GM12878 (cell line): ENCODE measurements around the gene ANK2. TPM values are rescaled to one million over a fixed set of nuclear protein-coding genes. Genes with fewer than 3 reads are reported as not detected.

Source experiments
- ATAC-seq: fragments of 200-7000 bp; cut with Tn5 transposase; 3 replicates; pipeline ENCODE4 v1.9.1; 2020; ENCODE audit warnings: mild to moderate bottlenecking, moderate library complexity
- BruUV-seq: library from RNA; stranded (reverse); fragments of 400-500 nt; replicated peaks from 2 replicates; lab custom pipeline; 2021; lab: Mats Ljungman, UMichigan
- CTCF ChIA-PET: fragments of 300-600 bp; sonication (Branson Sonifier 250); formaldehyde crosslinking; extraction: SDS; loops from one replicate; lab custom pipeline; 2021; ENCODE audit warnings: inconsistent platforms; lab: Yijun Ruan, JAX
- POLR2A ChIA-PET: fragments of 350-600 bp; formaldehyde crosslinking; extraction: SDS; loops from one replicate; lab custom pipeline; 2021; ENCODE audit warnings: inconsistent platforms; lab: Charles Lee
- RAD21 ChIA-PET: fragments of 300-600 bp; sonication (Branson Sonifier 250); formaldehyde crosslinking; loops from one replicate; lab custom pipeline; 2023; ENCODE audit warnings: antibody characterized with exemption; ENCODE audit not compliant: unreplicated experiment; lab: Charles Lee
- SMC1A ChIA-PET: fragments of 300-600 bp; sonication (Branson Sonifier 250); formaldehyde crosslinking; loops from one replicate; lab custom pipeline; 2023; ENCODE audit not compliant: unreplicated experiment, uncharacterized antibody; lab: Charles Lee
- DNase-seq: peaks from one replicate; pipeline ENCODE4 v3.0.0-alpha.2; 2011; ENCODE audit warnings: low read depth, low spot score
- FAIRE-seq: peaks from 3 replicates; lab custom pipeline; 2011; peaks lifted over from hg19 to GRCh38; lab: Jason Lieb, UNC
- H2AFZ ChIP-seq: 2 replicates; pipeline ENCODE4 v1.6.0; 2011; ENCODE audit warnings: low read depth, low read length, control low read depth; ENCODE audit not compliant: control insufficient read depth
- H3K27ac ChIP-seq: 2 replicates; pipeline ENCODE4 v1.5.1; 2011; ENCODE audit warnings: control low read depth; ENCODE audit not compliant: control insufficient read depth, insufficient read depth
- H3K27me3 ChIP-seq, 2 experiments: replicated peaks in 1 of 2; 2 replicates each; pipeline versions ENCODE4 v1.6.0 to v1.6.1; 2011; ENCODE audit warnings: low read length in 1 of 2; ENCODE audit not compliant: control insufficient read depth in 2 of 2, insufficient read depth in 2 of 2
- H3K36me3 ChIP-seq, 2 experiments: 2 replicates each; pipeline ENCODE4 v1.5.1; 2011; ENCODE audit warnings: low read length in 1 of 2; ENCODE audit not compliant: control insufficient read depth in 2 of 2, insufficient read depth in 2 of 2
- H3K4me1 ChIP-seq: 2 replicates; pipeline ENCODE4 v1.6.1; 2011; ENCODE audit warnings: mild to moderate bottlenecking, low read length, moderate library complexity, mixed read lengths; ENCODE audit not compliant: control insufficient read depth, insufficient read depth
- H3K4me2 ChIP-seq: 2 replicates; pipeline ENCODE4 v1.6.0; 2011; ENCODE audit warnings: control low read depth; ENCODE audit not compliant: control insufficient read depth, insufficient read depth
- H3K4me3 ChIP-seq: fragments of 200-600 bp; sonication (generic); 2 replicates; pipeline ENCODE4 v1.5.1; 2016
- H3K79me2 ChIP-seq: 2 replicates; pipeline ENCODE4 v1.6.0; 2011; ENCODE audit warnings: low read length; ENCODE audit not compliant: control insufficient read depth, insufficient read depth
- H3K9ac ChIP-seq: 2 replicates; pipeline ENCODE4 v1.8.0; 2011; ENCODE audit warnings: low read length, control low read depth, mixed read lengths; ENCODE audit not compliant: control insufficient read depth, insufficient read depth
- H3K9me3 ChIP-seq: replicated peaks from 3 replicates; pipeline ENCODE4 v1.5.1; 2011; ENCODE audit warnings: mild to moderate bottlenecking, low read length; ENCODE audit not compliant: control insufficient read depth, insufficient read depth
- H4K20me1 ChIP-seq: 2 replicates; pipeline ENCODE4 v1.6.0; 2011; ENCODE audit not compliant: control insufficient read depth, insufficient read depth
- ETV6 ChIP-seq, 2 experiments: fragments of 450-650 bp in 1 of 2; IDR thresholded peaks in 1 of 2; conservative IDR thresholded peaks in 1 of 2; 2 replicates each; pipeline ENCODE4 v1.6.1; 2014; ENCODE audit warnings: antibody characterized with exemption in 1 of 2, borderline replicate concordance in 1 of 2, low read depth in 1 of 2, mild to moderate bottlenecking in 1 of 2, moderate library complexity in 1 of 2
- MEF2A ChIP-seq: IDR thresholded peaks from 2 replicates; pipeline ENCODE4 v1.6.1; 2011; ENCODE audit warnings: low read depth, mild to moderate bottlenecking, low read length, moderate library complexity; ENCODE audit not compliant: insufficient read depth
- NBN ChIP-seq: fragments of 450-650 bp; IDR thresholded peaks from 2 replicates; pipeline ENCODE4 v1.6.1; 2016
- RUNX3 ChIP-seq: IDR thresholded peaks from 2 replicates; pipeline ENCODE4 v1.6.1; 2012; ENCODE audit warnings: low read length, inconsistent platforms
- SREBF1 ChIP-seq: IDR thresholded peaks from 2 replicates; pipeline ENCODE4 v1.6.1; 2012; ENCODE audit warnings: mild to moderate bottlenecking, low read length
- WGBS: methylation state at CpG from one replicate; pipeline ENCODE4 v1.1.6; 2016; ENCODE audit warnings: low lambda C conversion rate; ENCODE audit not compliant: insufficient replicate concordance, insufficient coverage; ENCODE audit errors: missing lambda C conversion rate; 5-methylcytosine and 5-hydroxymethylcytosine counted together
- in situ Hi-C: fragments of 300-500 bp; cut with MboI; formaldehyde crosslinking; loops from 9 replicates; pipeline ENCODE4 v1.14.3; 2018; ENCODE audit warnings: mixed read lengths
- intact Hi-C: fragments of 100-400 bp; cut with micrococcal nuclease; formaldehyde crosslinking; loops from one replicate; pipeline ENCODE4 v1.14.2; 2022; ENCODE audit not compliant: unreplicated experiment
- polyA plus RNA-seq, 11 experiments: library from polyadenylated mRNA; depleted of rRNA in 4 of 11; unstranded in 6 of 11; stranded (reverse) in 5 of 11; fragments of >200 nt; fragmentation: Nextera tagmentation in 4 of 11; fragmentation: Illumina TruSeq in 1 of 11; extraction: Ambion mirVana in 4 of 11; extraction: Trizol in 1 of 11; gene quantifications; 1 replicate in 1 of 11; 2 replicates in 10 of 11; pipeline versions ENCODE4 v1.2.1 to v1.2.3, GENCODE V29; 2011 to 2016; ENCODE audit warnings: inconsistent platforms in 2 of 11, missing spikeins in 2 of 11, low read depth in 1 of 11
- total RNA-seq, 4 experiments: library from RNA; depleted of rRNA in 3 of 4; stranded (reverse); fragments of >200 nt in 3 of 4; fragmentation: Illumina TruSeq in 1 of 4; extraction: Trizol in 1 of 4; gene quantifications; 2 replicates each; pipeline versions ENCODE4 v1.2.1 to v1.2.3, GENCODE V29; 2013 to 2021
- TF ChIP-seq, protein P1 (sequence below): fragments of 450-650 bp; conservative IDR thresholded peaks from 2 replicates; pipeline ENCODE4 v1.6.1; 2017; ENCODE audit warnings: mild to moderate bottlenecking, moderate library complexity

The ANK2 gene
- total and polyA plus RNA-seq, 10 of the 15 experiments (the other 5 are each of a cell fraction or from before 2014, with no cell fraction given), result 1.6 to 13.0 (median 4.1) TPM

DNA sequence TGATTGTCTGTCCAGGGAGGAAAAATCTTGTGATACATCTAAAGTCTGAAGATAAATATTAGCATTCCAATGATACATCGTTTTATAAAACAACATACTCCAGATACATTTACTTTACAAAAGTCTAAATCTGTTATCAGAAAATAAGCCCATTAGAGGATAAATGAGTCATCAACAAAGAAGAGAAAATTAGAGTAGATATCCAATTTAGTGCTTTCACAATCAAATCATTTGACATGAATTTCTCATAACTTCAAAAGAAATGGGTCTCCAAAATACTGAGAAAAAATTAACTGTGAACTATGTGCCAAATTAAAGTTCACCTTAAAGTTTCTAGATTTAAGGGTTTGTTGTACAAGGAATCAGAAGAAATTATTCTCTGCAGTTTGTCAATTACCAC is 213.8 kb downstream of the ANK2 start:
- intact Hi-C loops (no loop called here), in situ Hi-C loops (no loop called here)
- SMC1A ChIA-PET, result no interaction called here
- no peak overlapping the region for H3K4me2 ChIP-seq
- H4K20me1 ChIP-seq, result no peaks in the 10 kb centered on the region
- TF ChIP-seq ETV6 (conservative IDR thresholded peaks at IDR 0.05 in 1 of 2, IDR thresholded peaks at IDR 0.05 in 1 of 2; ENCODE audit: borderline replicate concordance in 1 of 2, low read depth in 1 of 2) (no peak), NBN (no peak), MEF2A (no peak), SREBF1 (no peak), RUNX3 (no peak)
- TF ChIP-seq, protein P1, sequence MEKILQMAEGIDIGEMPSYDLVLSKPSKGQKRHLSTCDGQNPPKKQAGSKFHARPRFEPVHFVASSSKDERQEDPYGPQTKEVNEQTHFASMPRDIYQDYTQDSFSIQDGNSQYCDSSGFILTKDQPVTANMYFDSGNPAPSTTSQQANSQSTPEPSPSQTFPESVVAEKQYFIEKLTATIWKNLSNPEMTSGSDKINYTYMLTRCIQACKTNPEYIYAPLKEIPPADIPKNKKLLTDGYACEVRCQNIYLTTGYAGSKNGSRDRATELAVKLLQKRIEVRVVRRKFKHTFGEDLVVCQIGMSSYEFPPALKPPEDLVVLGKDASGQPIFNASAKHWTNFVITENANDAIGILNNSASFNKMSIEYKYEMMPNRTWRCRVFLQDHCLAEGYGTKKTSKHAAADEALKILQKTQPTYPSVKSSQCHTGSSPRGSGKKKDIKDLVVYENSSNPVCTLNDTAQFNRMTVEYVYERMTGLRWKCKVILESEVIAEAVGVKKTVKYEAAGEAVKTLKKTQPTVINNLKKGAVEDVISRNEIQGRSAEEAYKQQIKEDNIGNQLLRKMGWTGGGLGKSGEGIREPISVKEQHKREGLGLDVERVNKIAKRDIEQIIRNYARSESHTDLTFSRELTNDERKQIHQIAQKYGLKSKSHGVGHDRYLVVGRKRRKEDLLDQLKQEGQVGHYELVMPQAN, result no peak
- TF ChIP-seq, all 136 proteins: peak for 0
- Histone ChIP-seq H3K4me1 (no peaks in the 10 kb centered on the region), H3K79me2 (no peaks in the 10 kb centered on the region), H3K4me3 (no peak overlapping the region), H3K9ac (no peak overlapping the region), H3K9me3 (no peaks in the 10 kb centered on the region), H3K27me3 (no peaks in the 10 kb centered on the region), H3K36me3 (no peaks in the 10 kb centered on the region), H2AFZ (no peak overlapping the region), H3K27ac (no peak overlapping the region)
- ChIA-PET RAD21 (no interaction called here), POLR2A (no interaction called here), CTCF (no interaction called here)
- BruUV-seq, result no TSS peak
- ATAC-seq (no peak), FAIRE-seq (no peak), DNase-seq (no peak)
- WGBS, result 44% methylated on average over 1 of the region's 1 CpG
